ENCODE measurements around the gene GPR62.

The GPR62 gene

GRCh38 chr3:51940648-51941462 lies 14.3 kb upstream of the GPR62 start:
- DNase-seq (ENCODE audit: low read depth): peak; percentile 56
- no peak for TF ChIP-seq CTCF (conservative IDR thresholded peaks at IDR 0.05; ENCODE audit: low read length)
- H3K4me3 ChIP-seq (ENCODE audit: low read length): peak overlapping the region; percentile 79

- TF ChIP-seq CTCF (conservative IDR thresholded peaks at IDR 0.05; ENCODE audit: low read length): no peak
- no peak for DNase-seq (ENCODE audit: low read depth)
Measured at GRCh38 chr3:51941463-51941797, 13.8 kb upstream of the GPR62 start.

GRCh38 chr3:51941798-51942602 lies 13.2 kb upstream of the GPR62 start, which contains the start of the genes PARP3 and RRP9:
Gene PARP3, plus strand, starts transcription at chr3:51942363. Its CDS starts 993 bp downstream, at chr3:51943356.
Gene RRP9, minus strand, starts transcription at chr3:51941904. Its CDS starts 37 bp downstream, at chr3:51941867.
- DNase-seq (ENCODE audit: low read depth): peak; percentile 100
- peak within 1 kb of the TSS; percentile 79 for H3K4me3 ChIP-seq (ENCODE audit: low read length)
- TF ChIP-seq CTCF (conservative IDR thresholded peaks at IDR 0.05; ENCODE audit: low read length): peak; percentile 92

More at GRCh38 chr3:51941463-51941797, 13.8 kb upstream of the GPR62 start:
- H3K4me3 ChIP-seq (ENCODE audit: low read length): peak overlapping the region; percentile 79

GRCh38 chr3:51942603-51943450 lies 12.4 kb upstream of the GPR62 start:
- TF ChIP-seq CTCF (conservative IDR thresholded peaks at IDR 0.05; ENCODE audit: low read length): no peak

GRCh38 chr3:51943451-51944391 lies 11.5 kb upstream of the GPR62 start:
- TF ChIP-seq CTCF (conservative IDR thresholded peaks at IDR 0.05; ENCODE audit: low read length): no peak
- H3K4me3 ChIP-seq (ENCODE audit: low read length): peak overlapping the region; percentile 66
- DNase-seq (ENCODE audit: low read depth): no peak

More at GRCh38 chr3:51942603-51943450, 12.4 kb upstream of the GPR62 start:
- peak overlapping the region; percentile 66 for H3K4me3 ChIP-seq (ENCODE audit: low read length)
- DNase-seq (ENCODE audit: low read depth): peak; percentile 69
